Measurements from ENCODE around the gene KLK2.
"Not testable (repeated sequence)": the region's sequence is repeated elsewhere in the genome, so short reads cannot be mapped to it uniquely, and the experiment has no call there.

The KLK2 gene

DNA sequence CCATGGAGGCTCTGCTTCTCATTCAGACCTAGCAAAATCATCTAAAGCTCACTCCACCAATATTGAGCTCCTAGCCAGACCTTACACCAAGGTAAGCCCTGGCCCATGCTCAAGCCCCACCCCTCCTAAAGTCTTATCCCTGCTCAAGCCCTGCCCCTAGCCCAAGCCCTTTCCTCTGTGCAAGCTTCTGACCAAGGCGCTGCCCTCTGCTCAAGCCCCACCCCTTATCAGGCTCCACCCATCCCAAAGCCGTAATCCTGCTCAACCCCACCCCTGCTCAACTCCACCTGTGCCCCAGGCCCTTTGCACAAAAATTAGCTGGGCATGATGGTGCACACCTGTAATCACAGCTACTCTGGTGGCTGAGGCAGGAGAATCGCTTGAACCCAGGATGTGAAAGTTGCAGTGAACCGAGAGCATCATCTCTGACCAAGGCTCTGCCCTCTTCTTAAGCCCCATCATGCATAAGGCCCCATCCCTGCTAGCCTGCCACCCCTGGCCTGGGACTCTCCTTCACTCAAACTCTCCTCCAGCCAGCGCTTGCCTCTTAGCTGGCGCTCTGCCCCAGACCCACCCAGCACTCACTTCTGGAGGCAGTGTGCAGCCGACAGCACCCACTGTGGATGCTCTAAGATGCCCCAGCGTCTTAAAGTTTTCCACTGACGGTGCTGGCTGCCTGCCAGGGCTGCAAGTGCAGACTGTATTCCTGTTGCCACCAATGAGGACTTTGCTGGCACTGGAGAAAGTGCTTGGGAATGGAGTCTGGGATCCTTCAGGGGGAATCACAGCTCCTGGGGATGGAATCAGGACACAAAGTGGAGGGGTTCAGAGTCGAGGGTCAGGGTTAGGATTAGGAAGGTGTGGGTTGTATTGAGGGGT, 21.5 kb downstream of the KLK2 start:
- DNase-seq (no peak), ATAC-seq (no peak)

DNA sequence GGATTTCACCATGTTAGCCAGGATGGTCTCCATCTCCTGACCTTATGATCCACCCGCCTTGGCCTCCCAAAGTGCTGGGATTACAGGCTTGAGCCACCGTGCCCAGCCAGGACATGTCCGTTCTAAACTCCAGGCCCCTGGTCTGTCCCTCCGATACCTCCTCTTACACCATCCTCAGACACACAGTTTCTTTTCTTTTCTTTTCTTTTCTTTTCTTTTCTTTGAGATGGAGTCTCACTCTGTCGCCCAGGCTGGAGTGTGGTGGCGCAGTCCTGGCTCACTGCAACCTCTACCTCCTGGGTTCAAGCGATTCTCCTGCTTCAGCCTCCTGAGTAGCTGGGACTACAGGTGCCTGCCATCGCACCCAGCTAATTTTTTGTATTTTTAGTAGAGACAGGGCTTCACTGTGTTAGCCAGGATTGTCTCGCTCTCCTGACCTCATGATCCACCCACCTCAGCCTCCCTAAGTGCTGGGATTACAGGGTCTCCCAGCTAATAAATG, 22.9 kb downstream of the KLK2 start:
- DNase-seq, ATAC-seq: not testable (repeated sequence)

DNA sequence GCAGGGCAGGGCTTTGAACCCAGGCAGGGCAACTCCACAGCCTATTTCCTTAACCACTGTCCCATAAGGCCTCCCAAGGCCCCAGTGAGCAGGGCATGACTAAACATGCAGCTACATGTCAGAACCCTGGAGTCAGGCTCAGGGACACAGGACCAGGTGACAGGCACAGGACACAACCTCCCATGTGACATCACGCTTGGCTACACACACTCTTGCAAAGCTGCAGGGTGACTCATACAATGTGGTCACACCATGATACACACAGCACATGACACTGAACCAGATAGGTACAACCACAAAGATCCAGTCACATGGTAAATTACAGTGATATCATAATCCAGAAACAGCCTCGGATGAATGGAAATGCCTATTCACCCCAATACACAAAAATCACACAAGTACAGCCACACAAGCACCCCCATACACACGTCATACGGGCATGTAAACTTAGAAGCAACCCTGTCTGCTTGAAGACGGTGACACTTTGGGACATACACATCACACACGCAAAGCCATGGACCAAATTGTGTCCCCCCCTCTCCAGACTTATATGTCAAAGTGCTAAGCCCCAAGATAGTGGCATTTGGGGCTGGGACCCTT, 23.5 kb downstream of the KLK2 start:
- DNase-seq (peak; percentile 33), ATAC-seq (peak; percentile 87)

DNA sequence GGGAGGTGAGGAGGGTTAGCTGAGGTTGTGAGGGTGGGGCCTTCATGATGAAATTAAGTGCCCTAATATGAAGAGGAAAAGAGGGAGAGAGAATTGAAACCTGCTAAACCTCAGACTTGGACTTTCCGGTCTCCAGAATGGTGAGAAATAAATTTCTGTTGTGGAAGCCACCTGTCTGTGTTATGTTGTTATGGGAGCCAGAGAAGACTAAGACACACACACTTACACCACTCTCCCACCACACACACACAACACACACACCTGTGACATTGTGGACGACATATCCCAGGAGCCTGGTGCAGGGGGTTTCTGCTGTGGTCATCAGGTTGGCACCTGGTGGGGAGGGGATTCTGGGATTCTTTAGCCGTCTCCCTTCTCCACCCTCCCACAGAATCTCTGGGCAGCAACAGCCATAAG, 24.0 kb downstream of the KLK2 start:
- DNase-seq (no peak), ATAC-seq (no peak)

DNA sequence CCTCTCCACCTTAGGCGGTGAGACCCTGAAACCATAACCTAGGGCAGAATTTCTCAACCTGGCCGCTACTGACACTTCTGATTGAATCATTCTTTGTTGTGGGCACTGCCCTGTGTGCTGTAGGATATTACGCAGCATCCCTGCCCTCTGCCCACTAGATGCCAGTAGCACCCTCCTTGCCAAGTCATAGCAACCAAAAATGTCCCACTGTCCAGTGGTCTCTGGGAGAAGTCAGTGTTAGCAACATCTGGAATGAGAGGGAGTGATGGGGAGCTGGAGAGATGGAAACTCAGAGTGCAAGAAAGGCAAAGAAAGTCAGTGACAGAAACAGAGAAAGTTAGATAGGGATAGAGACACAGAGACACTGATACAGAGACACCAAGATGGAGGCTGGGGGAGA, 24.4 kb downstream of the KLK2 start:
- DNase-seq (no peak), ATAC-seq (no peak)

DNA sequence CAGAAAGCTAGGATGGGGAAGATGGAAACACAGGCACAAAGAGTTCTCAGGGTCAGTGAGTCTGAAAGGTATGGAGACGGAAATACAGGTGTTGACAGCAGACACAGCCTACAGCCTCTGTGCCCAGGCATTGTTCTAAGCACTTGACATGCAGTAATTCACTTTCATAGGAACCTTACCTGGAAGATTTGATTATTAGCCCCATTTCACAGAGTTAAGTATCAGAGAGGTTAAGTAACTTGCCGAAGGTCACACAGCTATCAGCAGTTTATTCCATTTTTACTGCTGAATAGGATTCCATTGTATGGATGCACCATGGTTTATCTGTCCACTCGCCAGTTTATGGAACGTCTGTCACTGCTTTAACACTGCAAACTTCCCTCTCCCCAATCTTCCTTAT, 24.8 kb downstream of the KLK2 start:
- no peak for DNase-seq
- no peak for ATAC-seq

DNA sequence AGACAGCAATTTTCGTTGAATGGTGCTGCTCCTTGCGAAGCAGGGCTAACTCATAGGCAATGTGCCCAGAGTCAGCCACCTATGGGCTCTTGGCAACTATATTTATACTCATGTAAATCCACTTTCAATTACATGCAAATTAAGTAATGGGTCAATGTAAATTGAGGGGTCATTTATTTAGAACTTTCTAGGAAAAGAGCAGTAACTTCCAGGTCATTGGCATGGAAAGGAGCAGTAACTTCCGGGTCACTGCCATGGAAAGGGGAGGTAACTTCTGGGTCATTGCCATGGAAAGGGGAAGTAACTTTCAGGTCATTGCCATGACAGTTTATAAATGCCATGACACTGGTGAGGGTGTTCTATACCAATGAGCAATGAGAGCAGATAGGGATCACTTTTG, 26.3 kb downstream of the KLK2 start:
- DNase-seq = no peak
- ATAC-seq = no peak

DNA sequence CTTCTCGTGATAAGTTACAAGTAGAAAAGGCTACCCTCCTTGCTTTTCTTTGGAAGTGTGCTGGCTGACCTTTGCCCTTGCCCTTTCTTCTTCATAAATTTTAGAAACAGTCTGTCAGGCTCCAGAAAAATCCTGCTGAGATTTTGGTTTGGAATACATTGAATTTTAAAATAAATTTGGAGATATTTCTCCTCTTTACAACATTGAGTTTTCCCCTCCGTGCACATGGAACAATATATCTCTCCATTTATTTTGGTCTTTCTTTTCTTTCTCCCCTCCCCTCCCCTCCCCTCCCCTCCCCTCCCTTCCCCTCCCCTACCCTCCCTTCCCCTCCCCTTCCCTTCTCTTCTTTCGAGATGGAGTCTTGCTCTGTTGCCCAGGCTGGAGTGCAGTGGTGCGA, 29.4 kb downstream of the KLK2 start:
- no peak for ATAC-seq
- no peak for DNase-seq

DNA sequence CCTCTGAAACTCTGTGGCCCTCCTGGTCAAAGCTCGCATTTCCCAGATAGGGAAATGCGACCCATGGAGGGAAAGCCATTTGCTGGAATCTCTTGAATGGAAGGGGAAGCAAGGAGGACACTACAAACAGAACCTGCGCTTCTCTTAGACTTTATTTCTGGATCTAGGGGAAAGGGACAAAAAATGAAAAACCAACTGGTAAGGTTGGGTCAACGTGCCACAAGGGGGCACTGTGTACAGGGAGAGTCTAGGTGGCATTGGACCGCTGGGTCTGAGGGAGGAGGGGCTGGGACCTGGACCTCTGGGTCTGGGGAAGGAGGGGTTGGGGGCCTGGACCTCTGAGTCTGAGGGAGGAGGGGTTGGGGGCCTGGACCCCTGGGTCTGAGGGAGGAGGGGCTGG, 33.0 kb downstream of the KLK2 start:
- peak; percentile 56 for DNase-seq
- peak; percentile 20 for ATAC-seq

DNA sequence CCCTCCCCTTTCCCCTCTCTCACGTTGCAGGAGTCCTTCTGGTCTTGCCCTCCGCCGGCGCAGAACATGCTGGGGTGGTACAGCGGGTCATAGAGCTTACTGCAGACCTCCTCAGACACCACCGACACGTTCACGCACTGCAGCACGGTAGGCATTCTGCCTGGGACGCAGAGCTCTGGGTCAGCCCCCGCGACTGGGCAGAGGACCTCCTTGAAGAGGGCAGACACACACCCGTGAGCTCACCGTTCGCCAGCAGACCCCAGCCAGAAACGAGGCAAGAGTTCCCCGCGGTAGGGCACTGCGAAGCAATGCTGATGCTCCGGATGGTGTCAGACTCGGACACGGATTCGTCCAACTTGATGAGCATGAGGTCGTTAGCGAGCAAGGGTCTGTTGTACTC, 35.1 kb downstream of the KLK2 start:
- no peak for DNase-seq
- no peak for ATAC-seq

DNA sequence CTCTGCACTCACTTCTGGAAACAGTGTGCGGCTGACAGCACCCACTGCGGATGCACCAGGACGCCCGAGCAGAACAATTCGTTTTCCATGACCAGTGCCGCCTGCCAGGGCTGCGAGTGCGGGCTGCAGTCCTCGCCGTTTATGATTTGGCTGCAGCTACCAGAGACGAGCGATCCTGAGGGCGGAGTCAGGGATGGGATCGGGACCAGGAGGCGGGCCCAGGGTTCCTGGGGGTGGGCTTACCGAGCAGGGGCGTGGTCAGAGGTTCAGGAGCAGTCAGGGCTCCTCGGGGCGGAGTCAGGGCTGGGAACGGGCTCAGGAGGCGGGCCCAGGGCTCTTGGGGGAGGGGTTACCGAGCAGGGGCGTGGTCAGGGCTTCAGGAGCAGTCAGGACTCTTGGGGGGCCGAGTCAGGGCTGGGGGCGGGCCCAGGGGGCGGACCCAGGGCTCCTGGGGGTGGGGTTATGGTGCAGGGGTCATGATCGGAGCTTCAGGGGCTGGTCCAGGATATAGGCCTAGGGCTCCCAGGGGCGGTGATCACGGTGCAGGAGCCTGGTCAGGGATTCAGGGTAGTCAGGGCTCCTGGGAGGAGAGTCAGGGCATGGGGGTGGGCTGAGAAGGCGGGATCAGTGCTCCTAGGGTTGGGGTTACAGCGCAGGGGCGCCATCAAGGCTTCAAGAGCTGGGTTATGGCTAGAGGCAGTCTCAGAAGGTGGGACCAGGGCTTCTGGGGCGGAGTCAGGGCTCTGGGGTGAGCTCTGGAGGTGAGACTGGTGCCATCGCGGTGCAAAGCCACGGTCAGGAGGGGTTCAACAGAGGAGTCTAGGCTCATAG, 36.2 kb downstream of the KLK2 start:
- DNase-seq (peak; percentile 57), ATAC-seq (peak; percentile 51)

DNA sequence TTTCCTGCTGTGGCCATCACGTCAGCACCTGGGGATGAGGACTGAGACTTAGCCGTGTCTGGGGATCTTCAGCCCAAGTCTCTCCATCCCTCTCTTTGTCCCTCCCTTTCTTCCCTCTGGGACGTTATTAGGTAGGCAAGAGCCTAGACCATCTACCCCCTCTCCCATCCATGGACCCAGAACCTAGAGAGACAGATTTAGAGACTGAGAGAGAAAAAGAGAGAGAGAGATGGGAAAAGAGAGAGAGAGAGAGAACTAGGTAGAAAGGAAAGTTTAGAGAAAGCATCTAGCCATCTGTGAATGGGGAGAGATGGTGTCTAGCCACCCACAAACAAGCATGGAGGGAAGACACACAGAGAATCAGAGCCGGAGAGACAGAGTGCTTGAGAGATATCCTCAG, 37.5 kb downstream of the KLK2 start:
- ATAC-seq (no peak), DNase-seq (no peak)

DNA sequence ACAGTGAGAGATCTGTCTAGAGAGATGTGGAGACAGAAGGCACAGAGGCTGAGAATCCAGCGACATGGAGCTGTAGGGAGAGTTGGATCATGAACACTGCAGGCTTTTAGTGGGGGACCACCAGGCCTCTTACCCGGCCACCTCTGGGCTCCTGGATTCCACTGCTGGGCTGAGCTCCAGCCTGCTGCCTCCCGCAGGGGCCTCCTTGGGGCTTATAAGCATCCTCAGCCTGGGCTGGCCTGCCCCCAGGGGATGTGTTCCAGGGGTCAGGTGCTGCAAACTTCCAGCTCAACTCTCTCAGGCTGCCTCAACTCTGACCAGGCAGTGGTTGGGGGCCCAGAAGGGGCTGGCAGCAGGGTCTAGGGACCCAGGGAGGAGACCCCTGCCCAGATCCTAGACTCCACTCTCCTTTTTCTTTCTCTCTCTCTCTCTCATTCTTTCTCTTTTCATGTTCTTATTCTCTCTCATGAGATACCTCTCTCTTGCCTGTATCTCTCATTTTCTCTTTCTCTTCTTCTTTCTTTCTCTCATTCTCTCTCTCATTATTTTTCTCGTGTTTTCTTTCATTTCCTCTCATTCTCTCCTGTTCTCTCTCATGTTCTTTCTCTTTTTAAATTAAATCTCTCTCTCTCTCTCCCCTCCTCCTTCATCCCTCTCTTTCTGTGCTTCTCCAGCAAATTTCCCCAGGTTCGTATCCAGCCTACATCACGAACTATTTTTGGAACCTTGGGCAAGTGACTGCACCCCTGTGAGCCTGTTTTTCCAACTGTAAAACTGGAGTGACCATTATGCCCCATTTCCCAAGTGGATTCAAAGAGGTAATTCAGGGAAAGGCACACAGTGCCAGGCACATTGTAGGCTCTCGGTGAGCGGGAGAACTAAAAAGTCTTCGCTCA, 38.2 kb downstream of the KLK2 start, which contains the start of gene KLK4:
KLK4 (minus strand) TSS at position 190 of the 896 bp plus-strand sequence. CDS start 657 bp downstream, outside the sequence.
- DNase-seq (no peak), ATAC-seq (no peak)

DNA sequence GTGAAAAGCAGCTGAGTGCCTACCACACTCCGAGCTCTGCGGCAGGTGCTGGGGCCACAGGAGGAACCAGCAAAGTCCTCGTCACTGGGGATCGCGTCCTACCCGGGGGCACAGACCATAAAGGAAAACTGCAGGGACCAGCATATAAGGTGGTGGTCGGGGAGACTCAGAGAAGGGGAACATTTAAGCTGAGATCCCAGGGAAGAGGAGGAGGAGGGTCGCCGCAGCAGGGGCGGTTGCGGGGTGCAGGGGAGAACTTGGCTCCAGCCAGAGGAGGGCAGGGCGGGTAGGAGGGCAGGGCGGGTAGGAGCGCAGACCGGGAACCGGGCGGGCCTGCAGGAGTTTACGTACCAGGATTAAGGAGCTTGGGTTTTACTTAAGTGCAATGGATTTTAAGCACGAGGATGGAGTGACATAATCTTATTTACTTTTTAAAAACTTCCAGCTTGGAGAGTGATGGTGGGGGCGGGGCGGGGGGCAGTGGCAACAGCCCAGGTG, 38.9 kb downstream of the KLK2 start:
- DNase-seq (no peak), ATAC-seq (no peak)

DNA sequence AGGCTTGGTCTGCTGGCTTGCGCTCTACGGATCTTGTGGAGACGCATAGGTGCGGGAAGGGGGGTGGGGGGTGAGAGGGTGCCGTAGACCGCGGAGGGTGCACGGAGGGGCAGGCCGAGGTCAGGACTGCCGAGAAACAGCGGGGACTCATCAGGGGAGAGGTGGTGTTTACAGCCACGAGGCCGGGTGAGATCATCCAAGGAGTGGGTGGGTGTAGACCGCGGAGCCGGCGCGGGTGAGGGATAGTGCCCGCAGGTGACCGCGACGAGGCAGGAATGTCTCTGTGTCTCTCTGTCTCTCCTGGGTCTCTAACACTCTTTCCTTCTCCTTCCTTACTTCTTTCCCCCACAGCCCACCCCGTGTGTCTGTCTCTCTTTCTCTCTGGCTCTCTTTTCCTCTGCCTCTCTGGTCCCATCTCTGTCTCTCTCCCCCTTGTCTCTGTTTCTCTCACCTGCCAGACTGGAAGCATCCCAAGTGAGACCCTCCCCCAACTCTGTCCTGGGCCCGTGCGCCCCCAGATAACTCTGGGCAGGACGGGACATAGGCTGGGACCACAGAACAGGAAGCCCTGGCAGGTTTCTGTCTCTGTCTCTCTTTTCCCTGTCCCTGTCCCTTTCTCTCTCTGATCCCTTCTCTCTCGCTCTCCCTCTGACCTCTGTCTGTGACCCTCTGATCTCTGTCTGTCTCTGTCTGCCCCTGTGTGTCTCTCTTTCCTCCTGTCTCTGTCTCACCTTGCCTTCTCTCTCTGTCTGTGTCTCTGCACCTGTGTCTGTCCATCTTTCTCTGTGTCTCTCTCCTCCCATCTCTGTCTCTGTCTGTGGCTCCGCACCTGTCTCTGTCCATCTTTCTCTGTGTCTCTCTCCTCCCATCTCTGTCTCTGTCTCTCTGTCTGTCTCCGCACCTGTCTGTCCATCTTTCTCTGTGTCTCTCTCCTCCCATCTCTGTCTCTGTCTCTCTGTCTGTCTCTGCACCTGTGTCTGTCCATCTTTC, 39.8 kb downstream of the KLK2 start:
- ATAC-seq = peak; percentile 70
- DNase-seq = peak; percentile 57

DNA sequence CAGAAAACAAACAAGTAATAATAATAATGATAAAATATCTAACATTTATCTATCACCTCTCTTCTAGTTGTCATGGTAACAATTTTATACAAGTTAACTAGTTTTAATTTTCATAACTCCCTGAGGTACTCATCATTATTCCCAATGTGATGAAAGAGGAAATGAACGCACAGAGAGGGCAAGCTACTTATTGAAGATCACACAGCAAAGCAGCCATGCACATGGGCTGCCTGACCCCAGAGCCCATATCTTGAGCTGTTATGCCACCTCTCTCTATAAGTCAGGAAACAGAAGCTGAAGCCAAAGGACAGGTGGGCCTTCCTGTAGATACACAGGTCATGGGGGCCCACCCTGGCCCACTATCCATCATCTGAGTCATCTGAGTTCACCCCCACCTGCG, 42.8 kb downstream of the KLK2 start:
- DNase-seq (no peak), ATAC-seq (no peak)

DNA sequence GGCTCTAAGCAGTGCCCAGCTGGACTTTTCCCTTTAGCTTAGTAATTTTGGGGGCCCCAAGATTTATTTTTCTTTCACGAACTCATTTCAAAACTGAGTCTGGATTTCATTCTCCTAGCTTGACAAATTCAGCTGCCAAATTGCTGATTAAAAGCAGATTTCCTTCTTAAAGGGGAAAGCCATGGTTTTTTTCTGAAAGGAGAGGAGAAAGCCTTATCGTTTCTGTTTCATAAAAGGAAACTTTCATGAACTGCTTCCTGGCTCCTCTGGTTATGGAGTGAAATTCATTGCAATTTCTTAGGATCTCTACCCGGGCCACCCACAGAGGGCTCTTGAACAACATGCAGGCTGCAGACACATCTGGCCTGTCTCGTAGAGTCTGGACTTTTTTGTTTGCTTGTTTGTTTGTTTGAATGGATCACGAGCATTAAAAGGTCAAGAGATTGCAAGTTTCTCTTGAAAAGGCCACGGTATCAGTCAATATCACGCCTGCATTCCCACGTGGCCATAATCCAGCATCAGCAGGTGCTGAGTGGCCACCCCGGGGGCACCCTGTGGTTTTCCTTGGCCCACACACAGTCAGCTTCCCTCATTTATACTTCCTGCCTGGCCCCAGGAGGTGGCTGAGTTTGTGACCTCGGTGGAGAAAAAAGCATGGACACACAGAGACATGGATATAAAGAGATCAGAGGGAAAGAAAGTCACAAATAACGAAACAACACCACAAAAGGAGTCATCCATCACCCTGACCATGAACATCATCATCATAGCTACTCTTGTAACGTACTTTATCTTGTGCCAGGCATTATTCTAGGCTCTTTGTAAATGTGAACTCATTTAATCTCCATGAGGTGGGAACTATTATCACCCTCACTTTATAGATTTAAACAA, 48.4 kb downstream of the KLK2 start:
- no peak for ATAC-seq
- DNase-seq = no peak

DNA sequence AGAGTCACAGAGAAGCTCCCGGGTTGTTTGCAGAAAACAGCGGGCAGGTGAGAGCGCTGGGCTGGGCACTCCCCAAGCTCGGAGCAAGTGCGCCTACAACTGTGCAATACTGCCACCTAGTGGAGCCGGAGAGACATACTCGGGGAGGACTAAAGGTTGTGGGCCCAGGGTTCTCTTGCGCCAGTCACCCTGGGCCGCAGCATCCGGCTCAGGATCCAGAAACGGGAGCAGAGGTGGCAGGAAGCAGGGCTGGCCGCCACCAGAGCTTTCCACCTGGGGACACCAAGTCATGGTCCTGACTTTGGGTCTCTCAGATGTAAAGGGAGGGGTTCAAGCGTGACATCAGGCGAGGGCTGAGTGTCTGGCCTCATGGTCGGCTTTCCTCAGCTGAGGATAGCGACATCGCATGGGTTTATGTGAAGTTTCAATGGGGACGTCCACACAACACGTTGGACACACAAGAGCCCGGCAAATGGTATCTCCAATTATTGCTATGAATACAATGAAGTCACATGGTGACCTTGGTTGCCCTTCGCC, 49.1 kb downstream of the KLK2 start:
- ATAC-seq = peak; percentile 97
- peak; percentile 82 for DNase-seq

DNA sequence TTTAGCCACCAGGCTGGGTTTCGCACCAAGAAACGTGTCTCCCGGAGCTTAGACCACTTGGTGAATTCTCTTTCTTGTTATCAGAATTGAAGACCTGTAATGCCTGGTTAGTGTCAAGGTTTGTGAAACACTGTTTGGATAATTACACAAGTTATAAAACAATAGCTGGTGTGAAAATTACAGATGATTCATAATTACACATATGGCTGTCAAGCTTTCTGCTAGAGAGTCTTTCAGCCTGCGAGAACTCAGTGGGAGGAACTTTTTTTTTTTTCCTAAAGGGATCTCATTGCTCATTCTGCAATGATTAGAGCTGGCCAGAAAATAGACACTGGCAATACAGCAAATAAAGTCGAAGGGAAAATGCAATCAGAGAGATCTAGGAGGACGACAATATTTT, 51.3 kb downstream of the KLK2 start:
- DNase-seq (no peak), ATAC-seq (no peak)

Data from stimulated activated naive CD8-positive, alpha-beta T cell treated with anti-CD3 and anti-CD28 coated beads, Interleukin-15, Interleukin-2, amounts not matched to agents 100 U/mL and 50 U/mL, for 24 hours (primary cell).